GM23338 (cell line): ENCODE measurements around the gene HEPACAM. TPM values are rescaled to one million over a fixed set of nuclear protein-coding genes. Genes with fewer than 3 reads are reported as not detected.

Experiments used
- ATAC-seq: fragments of 200-7000 bp; cut with Tn5 transposase; 3 replicates; pipeline ENCODE4 v1.9.1; 2020
- DNase-seq: peaks from one replicate; pipeline ENCODE4 v3.0.0-alpha.2; 2015; ENCODE audit warnings: low spot score
- H2AFZ ChIP-seq: fragments of 200-600 bp; sonication (generic); 2 replicates; pipeline ENCODE4 v1.8.0; 2016; ENCODE audit warnings: antibody characterized with exemption, mild to moderate bottlenecking, moderate library complexity
- H3F3A ChIP-seq: fragments of 200-600 bp; sonication (generic); replicated peaks from 2 replicates; pipeline ENCODE4 v1.8.0; 2017; ENCODE audit warnings: antibody characterized with exemption, mixed run types, low read depth
- H3K27ac ChIP-seq: fragments of 200-600 bp; sonication (generic); 2 replicates; pipeline ENCODE4 v1.6.1; 2016; ENCODE audit warnings: low read depth
- H3K27me3 ChIP-seq: fragments of 200-600 bp; sonication (generic); 2 replicates; pipeline ENCODE4 v1.8.0; 2016; ENCODE audit warnings: mild to moderate bottlenecking, mixed run types, moderate library complexity; ENCODE audit not compliant: insufficient read depth
- H3K36me3 ChIP-seq: fragments of 200-600 bp; sonication (generic); 2 replicates; pipeline ENCODE4 v1.8.0; 2016; ENCODE audit warnings: mild to moderate bottlenecking; ENCODE audit not compliant: insufficient read depth
- H3K4me1 ChIP-seq: fragments of 200-600 bp; sonication (generic); 2 replicates; pipeline ENCODE4 v1.8.0; 2016; ENCODE audit warnings: mild to moderate bottlenecking, moderate library complexity; ENCODE audit not compliant: insufficient read depth
- H3K4me2 ChIP-seq: fragments of 200-600 bp; sonication (generic); 2 replicates; pipeline ENCODE4 v1.7.1; 2017; ENCODE audit warnings: mixed run types
- H3K4me3 ChIP-seq: fragments of 200-600 bp; sonication (generic); 2 replicates; pipeline ENCODE4 v1.6.1; 2016; ENCODE audit warnings: mixed run types
- H3K79me2 ChIP-seq: fragments of 200-600 bp; sonication (generic); replicated peaks from 2 replicates; pipeline ENCODE4 v1.8.0; 2017; ENCODE audit warnings: mild to moderate bottlenecking; ENCODE audit not compliant: insufficient read depth
- H3K9me2 ChIP-seq: fragments of 200-600 bp; sonication (generic); 2 replicates; pipeline ENCODE4 v1.8.0; 2017; ENCODE audit not compliant: insufficient read depth
- H4K20me1 ChIP-seq: fragments of 200-600 bp; sonication (generic); replicated peaks from 2 replicates; pipeline ENCODE4 v1.8.0; 2017; ENCODE audit warnings: mild to moderate bottlenecking; ENCODE audit not compliant: insufficient read depth
- H3K27ac Mint-ChIP-seq: 2 replicates; pipeline ENCODE4 v1.8.0; 2020; ENCODE audit warnings: inconsistent platforms, mild to moderate bottlenecking, moderate library complexity, mixed read lengths
- H3K27me3 Mint-ChIP-seq: 3 replicates; pipeline ENCODE4 v1.8.0; 2022; ENCODE audit warnings: low read depth, mild to moderate bottlenecking, moderate library complexity, mixed read lengths, inconsistent platforms; ENCODE audit not compliant: insufficient read depth, poor library complexity
- H3K36me3 Mint-ChIP-seq: 3 replicates; pipeline ENCODE4 v1.8.0; 2021; ENCODE audit warnings: low read depth, mild to moderate bottlenecking, inconsistent platforms, moderate library complexity, mixed read lengths
- H3K4me1 Mint-ChIP-seq: 3 replicates; pipeline ENCODE4 v1.8.0; 2020; ENCODE audit warnings: mild to moderate bottlenecking, inconsistent platforms, mixed read lengths
- H3K4me3 Mint-ChIP-seq: 3 replicates; pipeline ENCODE4 v1.8.0; 2021; ENCODE audit warnings: moderate library complexity, mild to moderate bottlenecking, inconsistent platforms, mixed read lengths
- H3K9me3 Mint-ChIP-seq: 3 replicates; pipeline ENCODE4 v1.8.0; 2020; ENCODE audit warnings: moderate library complexity, mild to moderate bottlenecking, inconsistent platforms, mixed read lengths
- CREB1 ChIP-seq: fragments of 250-450 bp; sonication (Bioruptor Pico); IDR thresholded peaks from 2 replicates; pipeline ENCODE4 v1.5.0; 2020; ENCODE audit warnings: low read depth, mild to moderate bottlenecking, moderate library complexity
- CTCF ChIP-seq, 2 experiments: fragments of 200-600 bp in 1 of 2; sonication (generic) in 1 of 2; conservative IDR thresholded peaks; 2 replicates each; pipeline versions ENCODE4 v1.5.1 to v1.6.1; 2016 to 2017; ENCODE audit warnings: antibody characterized with exemption in 2 of 2, low read depth in 2 of 2, mild to moderate bottlenecking in 2 of 2, moderate library complexity in 1 of 2
- EZH2 ChIP-seq: fragments of 200-600 bp; sonication (generic); IDR thresholded peaks from one replicate; pipeline ENCODE4 v1.8.0; 2017; ENCODE audit warnings: antibody characterized with exemption, mild to moderate bottlenecking, low read depth; ENCODE audit not compliant: unreplicated experiment
- EZH2phosphoT487 ChIP-seq: fragments of 200-600 bp; sonication (generic); IDR thresholded peaks from one replicate; pipeline ENCODE4 v1.8.1; 2018; ENCODE audit warnings: antibody characterized with exemption; ENCODE audit not compliant: unreplicated experiment
- JUNB ChIP-seq: IDR thresholded peaks from one replicate; pipeline ENCODE4 v1.6.1; 2016; ENCODE audit warnings: antibody characterized with exemption; ENCODE audit not compliant: unreplicated experiment
- NANOG ChIP-seq: IDR thresholded peaks from 2 replicates; pipeline ENCODE4 v1.6.1; 2016; ENCODE audit warnings: antibody characterized with exemption, borderline replicate concordance
- REST ChIP-seq: IDR thresholded peaks from one replicate; pipeline ENCODE4 v1.6.1; 2018; ENCODE audit warnings: antibody characterized with exemption; ENCODE audit not compliant: unreplicated experiment
- STAT1 ChIP-seq: IDR thresholded peaks from one replicate; pipeline ENCODE4 v1.6.1; 2016; ENCODE audit warnings: antibody characterized with exemption; ENCODE audit not compliant: unreplicated experiment
- ZNF114 ChIP-seq: fragments of 250-450 bp; sonication (Bioruptor Pico); IDR thresholded peaks from 2 replicates; pipeline ENCODE4 v1.5.0; 2020; ENCODE audit warnings: mild to moderate bottlenecking, moderate library complexity
- polyA plus RNA-seq: library from polyadenylated mRNA; unstranded; fragments of >200 nt; fragmentation: Nextera tagmentation; extraction: Ambion mirVana; gene quantifications from 2 replicates; pipeline ENCODE4 v1.2.1, GENCODE V29; 2016
- total RNA-seq: library from RNA; depleted of rRNA; stranded (reverse); fragments of >200 nt; shearing (Covaris generic); gene quantifications from 2 replicates; pipeline ENCODE4 v1.2.3, GENCODE V29; 2014
- TF ChIP-seq, protein P1 (sequence below): IDR thresholded peaks from 2 replicates; pipeline ENCODE4 v1.6.1; 2016; ENCODE audit warnings: antibody characterized with exemption

Gene HEPACAM
- total and polyA plus RNA-seq, 2 experiments from 2014 or later = 0.17 TPM; not detected in 1

DNA sequence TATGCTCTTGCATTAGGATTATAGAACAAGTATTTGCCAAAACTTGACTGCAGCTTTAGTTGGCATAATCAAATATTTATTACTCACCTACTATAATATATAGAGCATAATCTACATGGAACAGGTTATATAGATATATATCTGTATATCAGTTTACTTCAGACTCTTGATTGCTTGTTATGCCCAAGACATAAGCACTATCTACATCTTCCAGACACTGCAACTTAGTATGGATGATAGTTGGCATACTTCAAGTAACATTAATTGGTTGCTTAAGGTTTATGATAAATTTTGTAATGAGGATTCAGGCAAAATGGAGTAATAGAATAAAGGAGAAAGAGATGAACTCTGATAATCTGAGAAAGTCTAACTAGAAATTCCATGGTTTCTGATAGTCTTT is 19.2 kb upstream of the HEPACAM start:
- TF ChIP-seq CTCF (conservative IDR thresholded peaks at IDR 0.05; ENCODE audit: low read depth in 2 of 2) (no peak), CREB1 (no peak), REST (no peak), EZH2 (no peak)

DNA sequence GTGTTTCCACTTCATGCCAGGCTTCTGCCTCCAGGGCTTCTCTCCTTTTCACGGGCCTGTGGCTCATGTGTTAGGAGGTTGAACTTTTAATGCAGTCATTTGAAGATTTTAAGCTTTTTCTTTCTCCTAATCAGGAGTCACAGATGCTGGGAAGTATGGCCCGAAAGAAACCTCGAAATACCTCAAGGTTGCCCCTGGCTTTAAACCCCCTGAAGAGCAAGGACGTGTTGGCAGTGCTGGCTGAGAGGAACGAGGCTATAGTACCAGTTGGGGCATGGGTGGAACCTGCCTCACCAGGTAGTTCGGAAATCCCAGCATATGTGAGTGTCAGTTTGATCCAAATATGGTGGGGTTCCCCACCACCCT is 18.7 kb upstream of the HEPACAM start:
- ATAC-seq (no peak), DNase-seq (no peak)
- no peaks in the 10 kb centered on the region for H3K79me2 ChIP-seq
- no peaks in the 10 kb centered on the region for H3K9me3 Mint-ChIP-seq
- H4K20me1 ChIP-seq = no peaks in the 10 kb centered on the region
- peak overlapping the region; percentile 84 for H3K4me2 ChIP-seq
- H3K36me3 ChIP-seq = no peaks in the 10 kb centered on the region
- H3K4me1 Mint-ChIP-seq = no peaks in the 10 kb centered on the region
- no peaks in the 10 kb centered on the region for H3K36me3 Mint-ChIP-seq
- peak overlapping the region; percentile 65 for H3K4me3 ChIP-seq
- H2AFZ ChIP-seq = peak overlapping the region; percentile 96
- H3K4me3 Mint-ChIP-seq = no peak overlapping the region
- H3K4me1 ChIP-seq = peaks cover 3% of the 10 kb centered on the region; the same call in 1 of the 2 replicates
- H3K9me2 ChIP-seq = peaks cover 26% of the 10 kb centered on the region
- H3F3A ChIP-seq = no peaks in the 10 kb centered on the region
- no peak overlapping the region for H3K27ac Mint-ChIP-seq
- H3K27me3 Mint-ChIP-seq = no peaks in the 10 kb centered on the region
- H3K27me3 ChIP-seq = peaks cover 15% of the 10 kb centered on the region
- no peak overlapping the region for H3K27ac ChIP-seq
- TF ChIP-seq EZH2 (no peak), STAT1 (no peak), CTCF (conservative IDR thresholded peaks at IDR 0.05; ENCODE audit: low read depth in 2 of 2) (no peak), NANOG (no peak), JUNB (no peak), EZH2phosphoT487 (no peak), ZNF114 (CRISPR knock-in tag) (no peak), REST (no peak)
- TF ChIP-seq, protein P1, sequence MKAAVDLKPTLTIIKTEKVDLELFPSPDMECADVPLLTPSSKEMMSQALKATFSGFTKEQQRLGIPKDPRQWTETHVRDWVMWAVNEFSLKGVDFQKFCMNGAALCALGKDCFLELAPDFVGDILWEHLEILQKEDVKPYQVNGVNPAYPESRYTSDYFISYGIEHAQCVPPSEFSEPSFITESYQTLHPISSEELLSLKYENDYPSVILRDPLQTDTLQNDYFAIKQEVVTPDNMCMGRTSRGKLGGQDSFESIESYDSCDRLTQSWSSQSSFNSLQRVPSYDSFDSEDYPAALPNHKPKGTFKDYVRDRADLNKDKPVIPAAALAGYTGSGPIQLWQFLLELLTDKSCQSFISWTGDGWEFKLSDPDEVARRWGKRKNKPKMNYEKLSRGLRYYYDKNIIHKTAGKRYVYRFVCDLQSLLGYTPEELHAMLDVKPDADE = no peak

More for the DNA sequence above, 19.2 kb upstream of the HEPACAM start:
- Histone ChIP-seq H3K9me2 (peaks cover 24% of the 10 kb centered on the region), H2AFZ (no peak overlapping the region), H4K20me1 (no peaks in the 10 kb centered on the region), H3F3A (no peaks in the 10 kb centered on the region), H3K36me3 (no peaks in the 10 kb centered on the region), H3K27me3 (peaks cover 15% of the 10 kb centered on the region), H3K27ac (no peak overlapping the region), H3K4me3 (peak overlapping the region; percentile 65; the same call in 1 of the 2 replicates), H3K4me2 (peak overlapping the region; percentile 84), H3K4me1 (peaks cover 3% of the 10 kb centered on the region; the same call in 1 of the 2 replicates), H3K79me2 (no peaks in the 10 kb centered on the region)
- no peak for ATAC-seq
- Mint-ChIP-seq H3K27ac (no peak overlapping the region), H3K9me3 (no peaks in the 10 kb centered on the region), H3K4me3 (no peak overlapping the region), H3K4me1 (no peaks in the 10 kb centered on the region), H3K36me3 (no peaks in the 10 kb centered on the region), H3K27me3 (no peaks in the 10 kb centered on the region)
- no peak for DNase-seq
